Measurements from ENCODE around the gene BTBD16.

DNA sequence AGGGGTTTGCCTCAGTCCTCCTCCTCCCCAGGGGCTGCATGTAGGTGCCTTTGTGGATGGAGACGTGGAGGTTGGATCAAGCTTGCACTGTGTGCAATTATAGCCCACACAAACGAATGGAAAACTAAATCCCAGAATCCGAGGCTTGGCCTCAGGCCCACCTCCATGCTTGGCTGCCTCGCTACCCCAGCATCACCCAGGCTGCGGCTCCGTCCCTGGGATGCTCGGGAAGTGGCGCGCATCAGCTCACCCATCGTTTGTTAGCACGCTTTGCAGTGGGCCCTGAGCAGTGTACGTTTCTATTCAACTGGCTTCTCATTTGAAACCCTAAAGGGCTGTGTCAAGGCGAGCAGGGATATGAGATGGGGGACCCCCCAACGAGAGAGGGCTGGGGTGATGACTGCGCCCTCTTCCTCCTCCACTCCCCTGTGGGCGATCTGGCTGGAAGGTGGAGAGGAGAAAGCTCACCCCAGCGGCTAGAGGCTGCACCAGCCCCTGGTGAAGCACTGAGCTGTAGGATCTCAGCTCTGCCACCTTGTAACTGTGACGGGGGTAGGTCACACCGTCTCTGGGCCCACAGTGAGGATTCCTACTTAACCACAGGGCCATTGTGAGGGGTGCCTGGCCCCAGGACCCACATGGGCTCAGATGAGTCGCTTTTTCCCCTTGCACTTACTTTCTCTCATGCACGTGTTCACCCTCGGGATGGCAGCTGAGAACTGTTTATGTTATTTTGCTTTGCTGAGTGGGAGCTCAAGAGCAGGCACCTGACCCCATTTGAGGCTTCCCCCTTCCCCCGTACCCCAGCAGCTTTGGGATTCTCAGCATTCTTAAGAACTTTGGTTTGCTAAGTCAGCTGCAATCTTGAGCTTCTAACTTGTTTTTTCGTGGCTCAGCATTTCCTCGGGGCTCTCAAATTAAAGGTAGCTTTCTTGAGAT, 12.7 kb upstream of the BTBD16 start:
- TF ChIP-seq, protein P1, sequence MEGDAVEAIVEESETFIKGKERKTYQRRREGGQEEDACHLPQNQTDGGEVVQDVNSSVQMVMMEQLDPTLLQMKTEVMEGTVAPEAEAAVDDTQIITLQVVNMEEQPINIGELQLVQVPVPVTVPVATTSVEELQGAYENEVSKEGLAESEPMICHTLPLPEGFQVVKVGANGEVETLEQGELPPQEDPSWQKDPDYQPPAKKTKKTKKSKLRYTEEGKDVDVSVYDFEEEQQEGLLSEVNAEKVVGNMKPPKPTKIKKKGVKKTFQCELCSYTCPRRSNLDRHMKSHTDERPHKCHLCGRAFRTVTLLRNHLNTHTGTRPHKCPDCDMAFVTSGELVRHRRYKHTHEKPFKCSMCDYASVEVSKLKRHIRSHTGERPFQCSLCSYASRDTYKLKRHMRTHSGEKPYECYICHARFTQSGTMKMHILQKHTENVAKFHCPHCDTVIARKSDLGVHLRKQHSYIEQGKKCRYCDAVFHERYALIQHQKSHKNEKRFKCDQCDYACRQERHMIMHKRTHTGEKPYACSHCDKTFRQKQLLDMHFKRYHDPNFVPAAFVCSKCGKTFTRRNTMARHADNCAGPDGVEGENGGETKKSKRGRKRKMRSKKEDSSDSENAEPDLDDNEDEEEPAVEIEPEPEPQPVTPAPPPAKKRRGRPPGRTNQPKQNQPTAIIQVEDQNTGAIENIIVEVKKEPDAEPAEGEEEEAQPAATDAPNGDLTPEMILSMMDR (IDR thresholded peaks at IDR 0.05; ENCODE audit: extremely low read depth in 1 of 2, insufficient read depth in 1 of 2, low read depth in 1 of 2, low read length in 2 of 2): no peak
- TF ChIP-seq POLR2A (IDR thresholded peaks at IDR 0.05; ENCODE audit: low read depth, low read length) (no peak), JUN (IDR thresholded peaks at IDR 0.05; ENCODE audit: borderline replicate concordance, insufficient read depth, insufficient read length, low read depth) (no peak), EZH2 (IDR thresholded peaks at IDR 0.05; ENCODE audit: borderline replicate concordance, low read depth, low read length, severe bottlenecking) (no peak), GATA2 (IDR thresholded peaks at IDR 0.05; ENCODE audit: insufficient read depth, insufficient read length, low read depth, low read length) (no peak)
- TF ChIP-seq, protein P2, sequence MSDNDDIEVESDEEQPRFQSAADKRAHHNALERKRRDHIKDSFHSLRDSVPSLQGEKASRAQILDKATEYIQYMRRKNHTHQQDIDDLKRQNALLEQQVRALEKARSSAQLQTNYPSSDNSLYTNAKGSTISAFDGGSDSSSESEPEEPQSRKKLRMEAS (IDR thresholded peaks at IDR 0.05; ENCODE audit: insufficient read depth, insufficient read length): no peak
